K562 (cell line): Measurements from ENCODE around the gene VPS9D1. TPM values are rescaled to one million over a fixed set of nuclear protein-coding genes. Genes with fewer than 3 reads are reported as not detected.
A peak's percentile ranks its signal among the peaks of the same experiment; 100 is the strongest.

Source experiments
- ATAC-seq: fragments of 200-7000 bp; cut with Tn5 transposase; 3 replicates; pipeline ENCODE4 v1.9.1; 2020; ENCODE audit warnings: moderate library complexity
- BruUV-seq: library from RNA; stranded (reverse); fragments of 400-500 nt; replicated peaks from 2 replicates; lab custom pipeline; 2021; lab: Mats Ljungman, UMichigan
- CTCF ChIA-PET: fragments of 300-600 bp; formaldehyde crosslinking; extraction: SDS; loops from one replicate; lab custom pipeline; 2021; ENCODE audit warnings: low intra/inter-chr PET ratio; lab: Yijun Ruan, JAX
- POLR2A ChIA-PET: fragments of 300-600, 350-650 bp; sonication (Branson Sonifier 250); formaldehyde crosslinking; extraction: SDS; loops from one replicate; lab custom pipeline; 2021; ENCODE audit warnings: antibody characterized with exemption, inconsistent platforms; lab: Yijun Ruan, JAX
- DNase-seq, 4 experiments: peaks; one replicate each; pipeline versions ENCODE4 v3.0.0 to v3.0.0-alpha.2; 2011 to 2018; ENCODE audit warnings: low spot score in 3 of 4, mixed read lengths in 3 of 4; ENCODE audit errors: extremely low read depth in 1 of 4
- FAIRE-seq: peaks from 2 replicates; lab custom pipeline; 2011; peaks lifted over from hg19 to GRCh38; lab: Jason Lieb, UNC
- H2AFZ ChIP-seq: 2 replicates; pipeline ENCODE4 v1.6.0; 2011; ENCODE audit warnings: low read depth, low read length, control low read depth, inconsistent platforms
- H3K27ac ChIP-seq: fragments of 200-600 bp; 3 replicates; pipeline ENCODE4 v1.8.0; 2011; ENCODE audit warnings: low read depth, mild to moderate bottlenecking, control low read depth, inconsistent platforms, low read length, moderate library complexity, mixed read lengths; ENCODE audit errors: extremely low read depth
- H3K27me3 ChIP-seq, 2 experiments: fragments of 300-600 bp in 1 of 2; 2 replicates in 1 of 2; 3 replicates in 1 of 2; pipeline versions ENCODE4 v1.6.0 to v1.8.0; 2011; ENCODE audit warnings: inconsistent platforms in 2 of 2, low read length in 2 of 2, mild to moderate bottlenecking in 1 of 2, mixed read lengths in 1 of 2, moderate library complexity in 1 of 2; ENCODE audit not compliant: control insufficient read depth in 2 of 2, insufficient read depth in 2 of 2
- H3K36me3 ChIP-seq: fragments of 300-600 bp; 3 replicates; pipeline ENCODE4 v1.8.0; 2011; ENCODE audit warnings: mild to moderate bottlenecking, low read length, inconsistent platforms; ENCODE audit not compliant: control insufficient read depth, insufficient read depth
- H3K4me1 ChIP-seq, 2 experiments: fragments of 200-600 bp in 1 of 2; replicated peaks in 1 of 2; 2 replicates in 1 of 2; 3 replicates in 1 of 2; pipeline versions ENCODE4 v1.5.1 to v1.8.0; 2011; ENCODE audit warnings: inconsistent platforms in 2 of 2, low read length in 2 of 2, mild to moderate bottlenecking in 1 of 2, mixed read lengths in 1 of 2, moderate library complexity in 1 of 2; ENCODE audit not compliant: control insufficient read depth in 2 of 2, insufficient read depth in 2 of 2
- H3K4me2 ChIP-seq: 2 replicates; pipeline ENCODE4 v1.6.1; 2011; ENCODE audit warnings: low read length, control low read depth, inconsistent platforms, mixed read lengths; ENCODE audit not compliant: insufficient read depth
- H3K4me3 ChIP-seq: fragments of 200-600 bp; sonication (generic), shearing (Covaris generic); 2 replicates; pipeline ENCODE4 v1.5.1; 2016; ENCODE audit warnings: control low read depth, inconsistent platforms
- H3K79me2 ChIP-seq: fragments of 200-600 bp; 3 replicates; pipeline ENCODE4 v1.8.0; 2011; ENCODE audit warnings: low read length, inconsistent platforms; ENCODE audit not compliant: control insufficient read depth, insufficient read depth
- H3K9ac ChIP-seq, 2 experiments: 2 replicates each; pipeline versions ENCODE4 v1.6.0 to v1.6.1; 2011; ENCODE audit warnings: low read depth in 2 of 2, low read length in 2 of 2, control low read depth in 1 of 2, inconsistent platforms in 1 of 2, mild to moderate bottlenecking in 1 of 2, mixed read lengths in 1 of 2; ENCODE audit not compliant: insufficient read depth in 1 of 2
- H3K9me1 ChIP-seq: one replicate; pipeline ENCODE4 v1.6.0; 2011; ENCODE audit warnings: inconsistent platforms, mild to moderate bottlenecking, low read length, moderate library complexity; ENCODE audit not compliant: control insufficient read depth, insufficient read depth
- H3K9me3 ChIP-seq: replicated peaks from 2 replicates; pipeline ENCODE4 v1.5.1; 2011; ENCODE audit warnings: low read depth, low read length, inconsistent platforms; ENCODE audit not compliant: control insufficient read depth, insufficient read depth
- H4K20me1 ChIP-seq: replicated peaks from 2 replicates; pipeline ENCODE4 v1.6.1; 2011; ENCODE audit warnings: low read length, inconsistent platforms, mixed read lengths; ENCODE audit not compliant: control insufficient read depth, insufficient read depth
- DDX20 ChIP-seq: fragments of 450-650 bp; IDR thresholded peaks from 2 replicates; pipeline ENCODE4 v1.6.1; 2016; ENCODE audit warnings: missing genetic modification characterization, low read depth, mild to moderate bottlenecking, missing compliant biosample characterization, moderate library complexity
- KDM2B ChIP-seq: fragments of 250-450 bp; sonication (Bioruptor Pico); IDR thresholded peaks from 2 replicates; pipeline ENCODE4 v1.8.0; 2021; ENCODE audit warnings: mild to moderate bottlenecking, moderate library complexity
- RBM34 ChIP-seq: fragments of 200-400 bp; formaldehyde crosslinking; IDR thresholded peaks from 2 replicates; pipeline ENCODE4 v1.6.1; 2018; ENCODE audit warnings: low read length, borderline replicate concordance; ENCODE audit not compliant: insufficient read depth
- TCFL5 ChIP-seq: fragments of 250-450 bp; sonication (Bioruptor Pico); conservative IDR thresholded peaks from 2 replicates; pipeline ENCODE4 v1.6.1; 2021; ENCODE audit warnings: mild to moderate bottlenecking, moderate library complexity, matching md5 sums
- WGBS: fragments of 100-300 bp; shearing (Covaris generic); methylation state at CpG from one replicate; pipeline ENCODE4 v1.1.6; 2016; ENCODE audit warnings: low coverage, mixed read lengths; ENCODE audit not compliant: insufficient coverage; ENCODE audit errors: missing lambda C conversion rate; 5-methylcytosine and 5-hydroxymethylcytosine counted together
- in situ Hi-C: fragments of 300-500 bp; cut with MboI; formaldehyde crosslinking; loops from 4 replicates; pipeline ENCODE4 v1.15.0; 2018; ENCODE audit warnings: inconsistent platforms, mixed read lengths
- intact Hi-C: fragments of 100-400 bp; cut with micrococcal nuclease; formaldehyde crosslinking; loops from 2 replicates; pipeline ENCODE4 v1.14.2; 2022
- polyA plus RNA-seq, 8 experiments: library from polyadenylated mRNA; depleted of rRNA in 4 of 8; stranded (reverse) in 5 of 8; unstranded in 3 of 8; fragments of >200 nt; fragmentation: Nextera tagmentation in 2 of 8; fragmentation: Illumina TruSeq in 1 of 8; extraction: Ambion mirVana in 2 of 8; extraction: Trizol in 1 of 8; gene quantifications; 2 replicates each; pipeline versions ENCODE4 v1.2.1 to v1.2.3, GENCODE V29; 2011 to 2014; ENCODE audit warnings: inconsistent platforms in 1 of 8, missing spikeins in 1 of 8
- total RNA-seq, 7 experiments: library from RNA; depleted of rRNA in 6 of 7; stranded (reverse); fragments of >200 nt in 6 of 7; fragmentation: Illumina TruSeq in 2 of 7; extraction: Trizol in 2 of 7; gene quantifications; 2 replicates each; pipeline versions ENCODE4 v1.2.1 to v1.2.3, GENCODE V29; 2011 to 2021; ENCODE audit warnings: low replicate concordance in 1 of 7
- TF ChIP-seq, protein P1 (sequence below): fragments of 250-450 bp; sonication (Bioruptor Pico); IDR thresholded peaks from 2 replicates; pipeline ENCODE4 v1.5.1; 2021; ENCODE audit warnings: mild to moderate bottlenecking

The VPS9D1 gene
- total and polyA plus RNA-seq, 9 of the 15 experiments (the other 6 are each of a cell fraction or from before 2014, with no cell fraction given): 0.33 to 3.1 (median 1.1) TPM

DNA sequence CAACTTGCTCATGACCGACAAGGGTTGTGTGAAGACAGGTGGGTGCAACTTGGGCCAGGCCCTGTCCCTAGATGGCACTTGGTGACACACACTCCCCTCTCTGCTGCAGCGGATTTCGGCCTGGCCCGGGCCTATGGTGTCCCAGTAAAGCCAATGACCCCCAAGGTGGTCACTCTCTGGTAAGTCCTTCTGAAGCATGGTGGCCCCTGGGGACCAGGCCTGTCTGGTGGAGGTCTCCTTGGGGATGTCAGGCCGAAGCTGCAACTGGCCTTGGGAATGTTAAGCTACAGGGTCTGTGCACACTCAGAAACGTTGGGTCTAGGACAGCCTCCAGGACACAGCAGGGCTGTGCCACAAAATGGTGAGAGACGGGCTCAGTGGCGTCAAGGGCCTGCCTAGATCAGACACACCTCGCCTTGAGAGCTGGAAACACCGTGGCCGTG is 27.4 kb downstream of the VPS9D1 start:
- no peaks in the 10 kb centered on the region for H4K20me1 ChIP-seq
- intact Hi-C loops (no loop called here), in situ Hi-C loops (no loop called here)
- ChIA-PET CTCF (no interaction called here), POLR2A (interaction anchor here (0.6 kb wide), 1 partner anchor 117 kb away, joined by 3 read pairs; no protein-coding TSS in a partner anchor)
- FAIRE-seq: no peak
- H3K4me2 ChIP-seq: no peak overlapping the region
- H3K4me1 ChIP-seq: peaks cover 0 to 51% of the 10 kb centered on the region in 2 experiments; a peak in 3 of 5 replicates
- H3K27me3 ChIP-seq: no peaks in the 10 kb centered on the region
- H3K9me3 ChIP-seq: no peaks in the 10 kb centered on the region
- no peak overlapping the region for H2AFZ ChIP-seq
- peaks cover 8% of the 10 kb centered on the region for H3K79me2 ChIP-seq
- no TSS peak for BruUV-seq
- 82% methylated on average over 11 of the region's 11 CpGs for WGBS
- H3K27ac ChIP-seq: no peak overlapping the region
- H3K9me1 ChIP-seq: peaks cover 11% of the 10 kb centered on the region
- peak overlapping the region in 1 of 2 experiments; percentile 60; a peak in 1 of 4 replicates for H3K9ac ChIP-seq
- no peak for ATAC-seq
- TF ChIP-seq, protein P1, sequence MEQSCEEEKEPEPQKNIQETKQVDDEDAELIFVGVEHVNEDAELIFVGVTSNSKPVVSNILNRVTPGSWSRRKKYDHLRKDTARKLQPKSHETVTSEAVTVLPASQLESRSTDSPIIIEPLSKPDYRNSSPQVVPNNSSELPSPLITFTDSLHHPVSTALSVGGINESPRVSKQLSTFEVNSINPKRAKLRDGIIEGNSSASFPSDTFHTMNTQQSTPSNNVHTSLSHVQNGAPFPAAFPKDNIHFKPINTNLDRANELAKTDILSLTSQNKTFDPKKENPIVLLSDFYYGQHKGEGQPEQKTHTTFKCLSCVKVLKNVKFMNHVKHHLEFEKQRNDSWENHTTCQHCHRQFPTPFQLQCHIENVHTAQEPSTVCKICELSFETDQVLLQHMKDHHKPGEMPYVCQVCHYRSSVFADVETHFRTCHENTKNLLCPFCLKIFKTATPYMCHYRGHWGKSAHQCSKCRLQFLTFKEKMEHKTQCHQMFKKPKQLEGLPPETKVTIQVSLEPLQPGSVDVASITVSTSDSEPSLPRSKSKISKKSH (CRISPR knock-in tag): no peak
- TF ChIP-seq KDM2B (CRISPR knock-in tag) (no peak), RBM34 (no peak), DDX20 (tag) (no peak), TCFL5 (no peak)
- peaks cover 86% of the 10 kb centered on the region; the same call in 2 of the 3 replicates for H3K36me3 ChIP-seq
- no peak for DNase-seq
- no peak overlapping the region for H3K4me3 ChIP-seq
